ENCODE measurements around the gene USH1G.

Gene USH1G

GRCh38 chr17:74952431-74953133 lies 29.5 kb upstream of the USH1G start:
- TF ChIP-seq CTCF (conservative IDR thresholded peaks at IDR 0.05): no peak

GRCh38 chr17:74951680-74952421 lies 28.8 kb upstream of the USH1G start:
- no peak overlapping the region for H3K27ac ChIP-seq

More at GRCh38 chr17:74952431-74953133, 29.5 kb upstream of the USH1G start:
- H3K27ac ChIP-seq: no peak overlapping the region

GRCh38 chr17:74951065-74951464 lies 28.0 kb upstream of the USH1G start:
- no peak overlapping the region for H3K27ac ChIP-seq
- no peak for TF ChIP-seq CTCF (conservative IDR thresholded peaks at IDR 0.05)

More at GRCh38 chr17:74951680-74952421, 28.8 kb upstream of the USH1G start:
- TF ChIP-seq CTCF (conservative IDR thresholded peaks at IDR 0.05): no peak

GRCh38 chr17:74950207-74950606 lies 27.2 kb upstream of the USH1G start:
- H3K27ac ChIP-seq: no peak overlapping the region
- TF ChIP-seq CTCF (conservative IDR thresholded peaks at IDR 0.05): no peak

- no peak overlapping the region for H3K27ac ChIP-seq
- TF ChIP-seq CTCF (conservative IDR thresholded peaks at IDR 0.05): no peak
Observed at GRCh38 chr17:74949455-74950115, 26.5 kb upstream of the USH1G start.

GRCh38 chr17:74947041-74947754 lies 24.1 kb upstream of the USH1G start:
- no peak overlapping the region for H3K27ac ChIP-seq
- TF ChIP-seq CTCF (conservative IDR thresholded peaks at IDR 0.05): no peak

- no peak for TF ChIP-seq CTCF (conservative IDR thresholded peaks at IDR 0.05)
- no peak overlapping the region for H3K27ac ChIP-seq
Observed at GRCh38 chr17:74946641-74947040, 23.6 kb upstream of the USH1G start.

Measured in VCaP (cell line).